NCI-H526 treated with DMSO at 0.1 percent for 48 hours (cell line): ENCODE measurements around the gene PCDHGA7.
"Not testable (repeated sequence)": the region's sequence is repeated elsewhere in the genome, so short reads cannot be mapped to it uniquely, and the experiment has no call there.

Source experiments
- DNase-seq: peaks from one replicate; lab custom pipeline; 2025; lab: John Stamatoyannopoulos, UW

The PCDHGA7 gene

GRCh38 chr5:141366016-141366896 lies 16.3 kb upstream of the PCDHGA7 start:
- DNase-seq, result no peak

GRCh38 chr5:141369994-141370848 lies 12.3 kb upstream of the PCDHGA7 start, which contains the start of gene PCDHGB3:
PCDHGB3 (plus strand) TSS chr5:141370242; CDS start chr5:141370395, 153 bp downstream.
- no peak for DNase-seq

GRCh38 chr5:141371572-141372475 lies 10.7 kb upstream of the PCDHGA7 start:
- DNase-seq, result no peak

- DNase-seq, result no peak
These were observed 8.7 kb upstream of the PCDHGA7 start, which contains the start of gene PCDHGA6 for GRCh38 chr5:141373673-141374317. PCDHGA6 (plus strand) TSS chr5:141373891; CDS start chr5:141374084, 193 bp downstream.

- DNase-seq, result no peak
These were observed 7.9 kb upstream of the PCDHGA7 start for GRCh38 chr5:141374627-141375026.

GRCh38 chr5:141375444-141376155 lies 6.9 kb upstream of the PCDHGA7 start:
- DNase-seq, result not testable (repeated sequence)

GRCh38 chr5:141383345-141383744 lies 803 bp downstream of the PCDHGA7 start:
- DNase-seq, result no peak

- no peak for DNase-seq
These were observed 2.1 kb downstream of the PCDHGA7 start for GRCh38 chr5:141384471-141385267.

- not testable (repeated sequence) for DNase-seq
These were observed 5.2 kb downstream of the PCDHGA7 start, which contains the start of gene PCDHGB4 for GRCh38 chr5:141387557-141388311. PCDHGB4 (plus strand) TSS chr5:141387698; CDS start chr5:141387885, 187 bp downstream.

GRCh38 chr5:141388661-141389060 lies 6.1 kb downstream of the PCDHGA7 start:
- no peak for DNase-seq

GRCh38 chr5:141389153-141390042 lies 6.9 kb downstream of the PCDHGA7 start:
- DNase-seq, result no peak

GRCh38 chr5:141392429-141393198 lies 10.1 kb downstream of the PCDHGA7 start, which contains the start of gene PCDHGA8:
PCDHGA8 (plus strand) TSS chr5:141392633; CDS start chr5:141392814, 181 bp downstream.
- DNase-seq, result no peak

GRCh38 chr5:141393267-141393666 lies 10.7 kb downstream of the PCDHGA7 start:
- no peak for DNase-seq

- not testable (repeated sequence) for DNase-seq
These were observed 12.1 kb downstream of the PCDHGA7 start for GRCh38 chr5:141394401-141395187.

- DNase-seq, result not testable (repeated sequence)
These were observed 15.4 kb downstream of the PCDHGA7 start, which contains the start of gene PCDHGB5 for GRCh38 chr5:141397756-141398551. PCDHGB5 (plus strand) TSS chr5:141397947; CDS start chr5:141398128, 181 bp downstream.
